ENCODE measurements around the gene SPOCK3. TPM values are rescaled to one million over a fixed set of nuclear protein-coding genes. Genes with fewer than 3 reads are reported as not detected.

SPOCK3 gene
- total RNA-seq, 1 donor from 2014 or later, result 0.74 TPM

DNA sequence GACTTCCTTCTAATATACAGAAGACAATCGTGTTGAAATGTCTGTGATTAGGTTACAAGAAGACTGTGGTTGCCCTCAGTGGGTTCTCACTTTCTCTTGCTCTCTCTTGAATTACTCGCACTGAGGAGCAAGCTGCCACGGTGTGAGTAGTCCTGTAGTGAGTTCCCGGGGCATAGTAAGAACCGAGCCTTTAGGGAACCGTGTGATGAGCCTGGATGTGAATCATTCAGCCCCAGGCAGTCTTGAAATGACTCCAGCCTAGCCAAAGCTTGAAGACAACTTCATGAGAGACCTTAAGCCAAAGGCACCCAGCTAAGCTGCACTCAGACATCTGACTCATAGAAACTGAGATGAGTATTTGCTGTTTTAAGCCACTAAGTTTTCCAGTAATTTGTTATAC is 292.7 kb downstream of the SPOCK3 start:
- ATAC-seq (no peak), DNase-seq (no peak)
- Histone ChIP-seq H3K4me3 (no peak overlapping the region), H3K4me1 (no peaks in the 10 kb centered on the region), H3K36me3 (no peaks in the 10 kb centered on the region), H3K9me3 (no peaks in the 10 kb centered on the region), H3K27me3 (ENCODE audit: low read depth) (no peaks in the 10 kb centered on the region), H3K27ac (no peak overlapping the region)
- TF ChIP-seq, protein P1, sequence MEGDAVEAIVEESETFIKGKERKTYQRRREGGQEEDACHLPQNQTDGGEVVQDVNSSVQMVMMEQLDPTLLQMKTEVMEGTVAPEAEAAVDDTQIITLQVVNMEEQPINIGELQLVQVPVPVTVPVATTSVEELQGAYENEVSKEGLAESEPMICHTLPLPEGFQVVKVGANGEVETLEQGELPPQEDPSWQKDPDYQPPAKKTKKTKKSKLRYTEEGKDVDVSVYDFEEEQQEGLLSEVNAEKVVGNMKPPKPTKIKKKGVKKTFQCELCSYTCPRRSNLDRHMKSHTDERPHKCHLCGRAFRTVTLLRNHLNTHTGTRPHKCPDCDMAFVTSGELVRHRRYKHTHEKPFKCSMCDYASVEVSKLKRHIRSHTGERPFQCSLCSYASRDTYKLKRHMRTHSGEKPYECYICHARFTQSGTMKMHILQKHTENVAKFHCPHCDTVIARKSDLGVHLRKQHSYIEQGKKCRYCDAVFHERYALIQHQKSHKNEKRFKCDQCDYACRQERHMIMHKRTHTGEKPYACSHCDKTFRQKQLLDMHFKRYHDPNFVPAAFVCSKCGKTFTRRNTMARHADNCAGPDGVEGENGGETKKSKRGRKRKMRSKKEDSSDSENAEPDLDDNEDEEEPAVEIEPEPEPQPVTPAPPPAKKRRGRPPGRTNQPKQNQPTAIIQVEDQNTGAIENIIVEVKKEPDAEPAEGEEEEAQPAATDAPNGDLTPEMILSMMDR (IDR thresholded peaks at IDR 0.05), result no peak
- intact Hi-C loops (cut with DNase I), result no loop called here

DNA sequence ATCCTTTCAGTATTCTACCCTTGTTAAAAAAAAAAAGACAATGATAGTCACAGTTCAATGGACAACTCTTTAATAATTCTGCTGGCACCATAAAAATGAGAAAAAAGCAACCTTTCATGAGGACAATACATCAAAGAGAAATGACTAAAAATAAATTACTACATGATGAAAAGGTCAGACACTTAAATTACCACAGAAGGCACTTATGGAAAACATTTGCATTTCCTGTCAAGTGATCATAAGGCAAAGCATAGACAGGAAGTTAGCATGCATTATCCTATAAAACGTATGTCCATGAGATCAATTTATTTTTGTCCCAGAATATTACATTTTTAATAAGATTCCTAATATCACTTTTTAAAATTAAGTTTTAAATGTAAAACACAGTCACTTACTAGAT is 303.8 kb downstream of the SPOCK3 start:
- ATAC-seq (no peak), DNase-seq (no peak)
- intact Hi-C loops (cut with DNase I), result no loop called here
- TF ChIP-seq, protein P1 (IDR thresholded peaks at IDR 0.05), result no peak
- no peaks in the 10 kb centered on the region for H3K27me3 ChIP-seq (ENCODE audit: low read depth)
- no peak overlapping the region for H3K4me3 ChIP-seq
- H3K4me1 ChIP-seq, result no peaks in the 10 kb centered on the region
- H3K27ac ChIP-seq, result no peak overlapping the region
- H3K36me3 ChIP-seq, result no peaks in the 10 kb centered on the region
- H3K9me3 ChIP-seq, result no peaks in the 10 kb centered on the region

DNA sequence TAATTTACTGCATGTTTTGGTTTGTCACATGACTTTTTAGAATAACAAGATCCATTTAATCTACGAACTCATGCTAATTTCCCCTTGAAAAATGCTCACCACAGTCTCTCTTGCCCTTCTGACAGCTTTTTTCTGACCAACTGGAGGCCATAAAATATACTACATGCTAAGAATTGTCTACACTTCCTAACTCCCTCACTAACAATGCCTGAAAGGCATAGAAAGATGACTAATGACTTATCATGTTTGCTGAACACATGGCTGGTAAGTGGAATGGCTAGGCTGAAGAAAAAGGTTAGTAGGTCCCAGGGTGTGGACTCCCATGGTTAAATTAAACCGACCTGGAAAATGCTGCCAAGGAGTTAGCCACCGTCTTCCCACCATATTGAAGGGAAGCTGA is 309.9 kb downstream of the SPOCK3 start:
- Histone ChIP-seq H3K4me3 (no peak overlapping the region), H3K4me1 (no peaks in the 10 kb centered on the region), H3K27me3 (ENCODE audit: low read depth) (no peaks in the 10 kb centered on the region), H3K36me3 (no peaks in the 10 kb centered on the region), H3K27ac (no peak overlapping the region), H3K9me3 (no peaks in the 10 kb centered on the region)
- DNase-seq (no peak), ATAC-seq (no peak)
- intact Hi-C loops (cut with DNase I), result no loop called here
- TF ChIP-seq, protein P1 (IDR thresholded peaks at IDR 0.05), result no peak

DNA sequence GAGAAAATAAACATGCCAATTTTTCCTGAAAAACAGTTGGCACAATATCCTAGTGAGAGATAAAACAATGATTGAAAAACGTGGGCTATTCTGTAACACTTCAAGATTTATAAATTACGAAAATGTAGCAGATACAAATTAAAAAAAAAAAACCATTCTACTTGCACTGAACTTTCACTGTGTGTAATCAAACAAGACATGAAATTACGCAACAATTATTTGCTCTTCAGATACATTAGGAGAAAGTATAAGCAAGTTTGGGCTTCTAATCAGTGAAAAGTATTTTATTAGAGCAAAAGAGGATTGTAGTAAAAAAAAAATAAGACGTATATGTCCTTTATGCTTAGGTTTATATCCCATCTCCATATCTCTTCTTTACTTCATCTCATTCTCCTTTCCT is 320.4 kb downstream of the SPOCK3 start:
- intact Hi-C loops (cut with DNase I), result no loop called here
- no peak overlapping the region for H3K27ac ChIP-seq
- H3K9me3 ChIP-seq, result no peaks in the 10 kb centered on the region
- DNase-seq (no peak), ATAC-seq (no peak)
- no peaks in the 10 kb centered on the region for H3K36me3 ChIP-seq
- no peaks in the 10 kb centered on the region for H3K27me3 ChIP-seq (ENCODE audit: low read depth)
- H3K4me3 ChIP-seq, result no peak overlapping the region
- no peaks in the 10 kb centered on the region for H3K4me1 ChIP-seq
- TF ChIP-seq, protein P1 (IDR thresholded peaks at IDR 0.05), result no peak

DNA sequence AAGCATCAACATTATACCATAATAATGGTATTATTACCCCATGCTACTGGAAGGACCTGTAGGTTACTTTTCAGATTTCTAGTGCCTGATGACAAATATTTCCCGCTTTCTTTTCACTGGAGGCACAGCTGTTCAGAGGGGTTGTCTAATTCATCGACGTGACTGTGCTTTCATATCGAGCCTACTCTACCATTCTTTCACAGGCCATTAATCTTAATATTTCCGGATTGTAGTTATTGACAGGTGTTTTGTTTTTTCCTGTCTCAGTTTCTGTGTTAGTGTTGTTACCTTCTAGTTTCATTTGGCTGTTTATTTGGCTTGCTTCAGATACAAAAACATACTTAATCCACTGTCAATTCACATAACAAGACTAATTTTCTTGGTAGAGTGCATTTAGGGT is 330.9 kb downstream of the SPOCK3 start:
- H3K4me3 ChIP-seq, result no peak overlapping the region
- ATAC-seq, result no peak
- no peaks in the 10 kb centered on the region for H3K9me3 ChIP-seq
- no peak overlapping the region for H3K27ac ChIP-seq
- H3K27me3 ChIP-seq (ENCODE audit: low read depth), result no peaks in the 10 kb centered on the region
- H3K36me3 ChIP-seq, result no peaks in the 10 kb centered on the region
- TF ChIP-seq, protein P1 (IDR thresholded peaks at IDR 0.05), result no peak
- no peak for DNase-seq
- H3K4me1 ChIP-seq, result no peaks in the 10 kb centered on the region
- intact Hi-C loops (cut with DNase I), result no loop called here

DNA sequence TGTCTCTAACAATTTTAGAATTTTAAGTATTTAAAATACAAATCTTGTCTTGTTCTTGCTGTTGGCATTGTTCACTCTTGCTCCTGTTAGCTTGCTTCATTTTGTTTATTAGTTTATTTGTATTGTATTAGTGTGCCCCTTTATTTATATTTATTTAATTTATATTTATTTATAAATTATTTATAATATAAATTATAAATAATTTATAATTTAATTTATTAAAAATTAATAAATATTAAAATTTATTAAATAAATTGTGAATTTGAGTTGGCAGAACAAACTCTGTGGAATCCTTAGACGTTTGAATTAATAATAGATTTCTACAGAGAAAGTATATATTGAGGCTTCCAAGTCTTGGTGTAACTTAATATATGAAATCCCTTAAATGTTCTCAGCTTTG is 331.4 kb downstream of the SPOCK3 start:
- no peak for ATAC-seq
- H3K4me3 ChIP-seq, result no peak overlapping the region
- H3K4me1 ChIP-seq, result no peaks in the 10 kb centered on the region
- H3K36me3 ChIP-seq, result no peaks in the 10 kb centered on the region
- H3K9me3 ChIP-seq, result no peaks in the 10 kb centered on the region
- intact Hi-C loops (cut with DNase I), result no loop called here
- no peak for DNase-seq
- H3K27ac ChIP-seq, result no peak overlapping the region
- H3K27me3 ChIP-seq (ENCODE audit: low read depth), result no peaks in the 10 kb centered on the region
- TF ChIP-seq, protein P1 (IDR thresholded peaks at IDR 0.05), result no peak
